AG08395 (cell line): ENCODE measurements around the gene IFNL3.
"Not testable (repeated sequence)": the region's sequence is repeated elsewhere in the genome, so short reads cannot be mapped to it uniquely, and the experiment has no call there.

Source experiments
- DNase-seq: peaks from one replicate; pipeline ENCODE4 v3.0.0; 2012; ENCODE audit warnings: mixed read lengths, low spot score

Gene IFNL3

DNA sequence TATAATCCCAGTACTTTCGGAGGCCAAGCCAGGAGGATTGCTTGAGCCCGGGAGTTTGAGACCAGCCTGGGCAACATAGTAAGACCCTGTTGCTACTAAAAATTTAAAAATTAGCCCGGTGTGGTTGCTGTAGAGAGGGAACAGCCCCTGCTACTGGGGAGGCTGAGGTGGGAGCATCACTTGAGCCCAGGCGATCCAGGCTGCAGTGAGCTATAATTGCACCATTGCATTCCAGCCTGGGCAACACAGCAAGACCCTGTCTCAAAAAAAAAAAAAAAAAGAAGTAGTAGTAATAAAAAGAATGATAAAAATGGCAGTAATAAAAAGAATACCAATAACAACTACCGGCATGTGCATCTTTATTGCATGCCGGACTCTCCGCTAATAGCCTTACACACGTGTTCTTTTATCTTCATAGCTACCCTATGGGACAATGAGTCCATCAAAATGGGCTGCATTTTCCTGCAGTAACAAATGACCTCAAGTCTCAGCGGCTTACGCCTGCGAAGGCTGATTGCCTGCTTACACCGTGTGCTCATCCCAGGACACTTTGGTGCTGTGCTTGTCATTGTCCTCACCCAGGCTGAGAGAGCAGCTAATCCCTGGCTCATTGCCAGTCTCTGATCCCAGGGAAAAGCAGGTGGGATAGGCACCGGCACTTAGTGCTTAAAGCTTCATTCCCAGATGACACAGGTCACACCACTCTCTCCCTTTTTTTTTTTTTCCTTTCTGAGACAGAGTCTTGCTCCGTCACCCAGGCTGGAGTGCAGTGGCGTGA is 26.4 kb downstream of the IFNL3 start:
- no peak for DNase-seq

DNA sequence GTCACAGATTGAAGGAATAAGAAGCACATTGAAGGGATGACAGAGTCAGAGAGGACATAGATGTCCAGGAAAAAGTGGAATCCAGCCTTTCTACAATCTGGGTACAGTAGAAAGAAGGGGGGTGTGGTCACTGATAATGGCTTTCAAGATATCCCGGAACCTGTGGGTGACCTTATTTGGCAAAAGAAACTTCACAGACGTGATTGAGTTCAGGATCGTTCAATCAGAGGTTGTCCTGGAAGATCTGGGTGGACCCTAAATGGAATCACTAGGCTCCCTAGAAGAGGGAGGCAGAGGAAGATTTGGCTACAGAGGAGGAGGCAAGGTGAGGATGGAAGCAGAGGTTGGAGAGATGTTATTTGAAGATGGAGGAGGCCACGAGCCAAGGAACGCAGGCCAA is 27.7 kb downstream of the IFNL3 start:
- no peak for DNase-seq

DNA sequence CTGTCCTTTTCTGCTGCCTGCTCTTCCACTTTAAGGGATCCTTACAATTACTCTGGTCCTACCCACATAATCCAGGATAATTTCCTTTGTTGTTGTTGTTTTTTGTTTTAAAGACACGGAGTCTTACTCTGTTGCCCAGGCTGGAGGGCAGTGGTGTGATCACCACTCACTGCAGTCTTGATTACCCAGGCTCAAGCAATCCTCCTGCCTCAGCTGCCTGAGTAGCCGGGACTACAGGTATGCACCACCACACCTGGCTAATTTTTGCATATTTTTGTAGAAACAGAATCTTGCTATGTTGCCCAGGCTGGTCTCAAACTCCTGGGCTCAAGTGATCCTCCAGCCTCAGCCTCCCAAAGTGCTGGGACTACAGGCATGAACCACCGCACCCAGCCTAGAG is 29.5 kb downstream of the IFNL3 start:
- DNase-seq, result not testable (repeated sequence)

DNA sequence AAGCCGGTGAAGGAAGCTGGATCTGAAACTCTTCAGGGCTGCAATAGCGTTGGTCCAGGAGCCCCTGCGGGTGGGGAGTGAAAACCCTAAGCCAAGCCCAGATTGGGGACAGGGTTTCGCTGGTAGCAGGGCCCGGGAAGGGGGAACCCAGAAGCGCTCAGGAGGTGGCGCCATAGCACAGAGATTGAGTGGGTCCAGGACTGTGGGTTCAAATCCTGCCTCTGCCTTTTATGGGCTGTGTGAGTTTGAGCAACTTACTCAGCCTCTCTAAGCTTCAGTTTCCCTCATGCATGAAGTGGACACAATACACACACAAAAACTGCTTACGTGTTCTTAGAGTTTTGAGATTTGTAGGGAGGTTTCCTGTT is 32.4 kb downstream of the IFNL3 start:
- DNase-seq, result no peak

DNA sequence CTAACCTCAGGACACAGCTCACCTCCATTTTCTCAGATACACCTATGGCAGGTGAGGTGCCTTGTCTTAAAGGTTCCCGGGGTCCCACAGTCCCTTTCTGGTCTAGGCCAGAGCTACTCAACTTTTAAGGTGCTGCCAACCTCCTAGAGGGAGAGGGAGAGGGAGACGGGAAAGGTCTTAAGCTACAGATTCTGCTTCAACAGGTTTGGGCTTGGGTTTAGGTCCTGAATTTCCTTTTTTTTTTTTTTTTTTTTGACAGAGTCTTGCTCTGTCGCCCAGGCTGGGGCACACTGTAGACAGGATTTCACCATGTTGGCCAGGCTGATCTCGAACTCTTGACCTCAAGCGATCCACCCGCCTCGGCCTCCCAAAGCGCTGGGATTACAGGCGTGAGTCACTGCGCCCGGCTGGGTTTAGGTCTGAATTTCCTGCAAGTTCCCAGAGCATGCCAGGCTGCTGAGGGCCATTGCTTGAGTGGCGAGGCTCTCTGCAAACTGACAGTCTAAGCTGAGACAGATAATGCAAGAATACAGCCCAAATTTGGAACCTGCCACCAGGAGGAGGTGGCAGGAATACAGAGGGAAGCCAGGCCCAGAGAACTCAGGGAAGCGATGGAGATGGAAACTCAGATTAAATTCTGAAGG is 33.0 kb downstream of the IFNL3 start:
- DNase-seq, result no peak

DNA sequence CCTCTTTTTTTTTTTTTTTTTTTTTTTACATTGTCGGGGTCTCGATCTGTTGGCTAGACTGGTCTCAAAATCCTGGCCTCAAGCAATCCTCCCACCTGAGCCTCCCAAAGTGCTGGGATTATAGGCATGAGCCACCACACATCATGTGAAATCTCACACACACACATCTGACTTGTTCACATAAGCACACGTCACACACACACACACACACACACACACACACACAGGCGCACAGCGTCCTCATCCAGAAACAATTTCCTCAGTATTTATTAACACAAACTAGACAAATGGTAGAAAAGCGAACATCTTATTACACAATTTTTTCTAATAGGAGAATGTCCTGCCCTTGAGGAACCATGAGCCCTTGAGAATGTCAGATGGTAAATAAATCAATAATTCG is 35.6 kb downstream of the IFNL3 start:
- no peak for DNase-seq

DNA sequence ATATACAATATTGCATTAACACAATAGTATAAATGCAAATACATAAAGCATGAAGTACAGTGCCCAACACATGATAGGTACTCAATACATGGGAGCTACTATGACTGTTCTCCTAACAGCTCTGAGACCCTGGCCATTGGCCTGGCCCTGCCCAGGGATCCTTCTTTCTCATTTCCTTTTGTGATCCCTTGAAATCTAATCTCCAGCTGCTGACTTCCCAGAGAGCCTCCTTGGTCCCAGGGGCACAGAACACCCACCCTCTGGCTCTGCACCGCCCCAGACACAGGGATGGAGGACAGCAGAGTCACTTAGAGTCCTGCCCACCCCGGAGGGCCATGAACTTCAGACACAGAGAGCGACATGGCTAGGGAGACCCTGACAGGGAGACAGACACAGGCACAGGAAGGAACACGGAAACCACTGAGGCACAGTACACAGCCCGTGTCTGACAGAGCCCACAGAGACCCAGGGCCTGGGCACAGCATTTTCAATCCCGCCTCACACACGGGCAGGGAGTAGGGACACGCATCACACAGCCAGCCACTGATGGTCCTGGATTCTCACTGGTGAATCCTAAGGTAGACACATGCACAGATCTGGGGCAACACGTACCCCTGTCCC is 36.5 kb downstream of the IFNL3 start:
- no peak for DNase-seq

DNA sequence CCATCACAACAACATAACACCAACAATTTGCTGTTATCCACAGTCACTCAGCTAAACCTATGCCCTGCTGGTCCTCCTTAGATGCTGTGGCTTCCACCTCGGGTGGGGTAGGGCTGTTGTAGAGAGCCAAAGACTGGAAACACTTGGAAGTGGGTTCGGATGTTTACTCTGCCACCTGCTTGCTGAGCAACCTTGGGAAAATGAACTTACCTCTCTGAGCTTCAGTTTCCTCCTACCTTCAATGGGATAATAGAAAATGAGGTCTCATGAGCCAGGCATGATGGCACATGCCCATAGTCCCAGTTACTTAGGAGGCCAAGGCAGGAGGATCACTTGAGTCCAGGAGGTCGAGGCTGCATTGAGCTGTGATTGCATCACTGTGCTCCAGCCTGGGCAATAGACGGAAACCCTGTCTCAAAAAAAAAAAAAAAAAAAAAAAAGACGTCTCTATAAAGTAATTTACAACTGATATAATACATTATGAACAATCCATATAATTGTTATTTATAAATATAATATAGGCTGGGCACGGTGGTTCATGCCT is 37.4 kb downstream of the IFNL3 start:
- no peak for DNase-seq

DNA sequence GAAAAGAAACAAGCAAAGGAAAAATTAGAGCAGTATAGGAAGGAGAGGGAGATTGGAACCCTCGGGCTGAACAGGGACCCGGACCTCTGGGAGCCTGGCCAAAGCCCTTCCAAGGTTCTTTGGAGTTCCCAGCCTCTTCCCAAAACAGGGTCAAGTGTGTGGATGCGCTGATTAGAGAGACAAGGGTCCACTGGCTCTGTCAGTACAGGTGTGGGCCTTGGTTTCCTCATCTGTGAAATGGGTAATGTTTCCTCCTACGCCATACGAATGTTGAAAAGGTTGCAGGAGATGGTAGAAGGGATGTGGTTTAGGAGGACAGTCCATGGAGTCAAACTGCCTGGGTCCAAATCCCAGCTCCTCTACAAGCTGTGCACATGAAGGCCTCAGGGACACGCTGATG is 38.7 kb downstream of the IFNL3 start:
- DNase-seq, result no peak

DNA sequence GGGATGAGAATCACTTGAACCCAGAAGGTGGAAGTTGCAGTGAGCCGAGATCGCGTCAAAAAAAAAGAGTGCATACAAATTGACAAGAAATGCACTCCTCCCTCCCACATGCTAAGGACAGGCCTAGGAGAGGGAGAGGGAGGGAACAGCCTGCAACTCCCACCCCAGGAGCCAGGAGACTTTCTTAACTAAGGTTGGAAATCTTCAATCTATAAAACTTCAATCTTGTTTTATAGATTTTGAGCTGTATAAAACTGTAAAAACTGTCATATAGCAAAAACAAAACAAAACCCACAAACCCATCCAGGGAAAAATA is 39.4 kb downstream of the IFNL3 start:
- DNase-seq, result no peak

DNA sequence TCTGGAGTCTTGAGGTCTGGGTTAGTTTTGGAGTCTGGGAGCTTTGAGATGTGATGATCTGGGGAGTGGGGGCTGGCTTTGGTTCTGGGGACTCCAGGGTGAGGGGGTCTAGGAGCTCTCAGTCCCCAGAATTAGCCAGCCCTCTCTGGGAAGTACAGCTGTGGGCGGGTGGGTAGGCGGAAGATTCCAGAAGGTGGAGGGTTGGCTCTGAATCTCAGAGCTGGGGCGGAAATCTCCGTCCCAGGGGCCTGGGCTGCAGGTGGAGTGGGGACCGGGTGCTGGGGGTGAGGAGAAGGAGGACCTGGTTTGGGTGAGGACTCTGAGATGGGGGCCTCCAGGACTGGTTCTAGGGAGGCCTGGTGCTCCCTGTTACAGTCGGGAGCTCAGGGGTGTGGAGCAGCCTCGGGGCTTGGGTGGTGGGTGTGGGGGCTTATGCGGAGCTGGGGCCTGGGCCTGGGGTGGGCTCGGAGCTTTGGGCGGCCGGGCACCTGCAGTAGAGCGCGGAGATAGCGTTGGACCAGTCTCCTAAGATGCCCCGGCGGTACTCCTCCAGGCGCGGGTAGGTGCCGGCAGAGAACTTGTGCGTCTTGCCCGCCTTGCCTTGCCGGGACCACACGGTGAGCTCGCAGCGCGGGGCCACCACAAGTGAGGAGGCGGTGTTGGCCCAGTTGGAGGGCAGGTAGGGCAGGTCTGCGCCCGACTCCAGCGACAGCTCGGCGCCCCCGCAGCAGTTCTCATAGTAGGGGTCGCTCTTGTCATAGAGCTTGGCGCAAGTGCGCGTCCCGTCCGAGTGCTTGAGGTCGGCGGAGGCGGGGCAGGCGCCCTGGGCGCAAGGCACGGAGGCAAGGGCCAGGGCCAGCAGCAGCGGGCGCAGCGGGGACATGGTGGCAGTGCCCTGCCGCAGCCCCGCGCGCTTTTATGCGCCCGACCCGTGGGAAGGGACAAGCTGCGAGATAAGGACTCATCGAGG is 41.1 kb downstream of the IFNL3 start, which contains the start of gene SYCN:
TSS of gene SYCN (minus strand) at position 892 of the 970 bp plus-strand sequence. CDS start at position 883, 9 bp downstream.
- DNase-seq, result no peak

DNA sequence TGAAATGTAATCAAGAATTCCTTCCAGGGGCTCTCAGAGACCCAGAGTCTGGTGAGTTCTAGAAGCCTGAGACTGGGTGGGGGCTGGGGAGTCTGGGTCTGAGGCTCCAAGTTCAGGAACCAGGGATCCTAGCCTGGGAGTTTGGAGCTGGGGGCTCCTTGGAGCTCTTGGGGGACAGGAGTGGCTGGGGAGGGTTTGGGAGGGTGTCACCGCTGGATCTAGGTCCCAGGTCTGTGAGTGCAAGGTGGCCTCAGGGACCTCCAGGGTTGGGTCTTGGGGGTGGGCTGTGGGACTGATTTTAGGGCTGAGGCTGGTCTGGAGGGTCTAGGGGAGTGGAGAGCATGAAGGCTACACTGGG is 41.8 kb downstream of the IFNL3 start:
- no peak for DNase-seq

DNA sequence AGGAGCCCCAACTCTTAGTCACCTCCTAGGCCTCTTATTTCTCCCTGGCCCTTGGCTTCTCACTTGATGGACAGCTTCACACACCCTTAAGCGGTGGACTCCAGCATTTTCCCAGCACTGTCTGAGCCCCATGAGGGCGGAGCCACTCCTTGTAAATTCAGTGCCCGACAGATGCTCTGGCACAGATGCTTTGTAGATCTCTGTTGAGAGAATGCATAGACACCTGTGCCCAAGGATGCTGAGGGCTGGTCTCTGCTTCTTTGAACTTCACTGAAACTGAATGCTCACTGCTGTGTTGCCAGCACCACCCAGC is 44.0 kb downstream of the IFNL3 start:
- no peak for DNase-seq

DNA sequence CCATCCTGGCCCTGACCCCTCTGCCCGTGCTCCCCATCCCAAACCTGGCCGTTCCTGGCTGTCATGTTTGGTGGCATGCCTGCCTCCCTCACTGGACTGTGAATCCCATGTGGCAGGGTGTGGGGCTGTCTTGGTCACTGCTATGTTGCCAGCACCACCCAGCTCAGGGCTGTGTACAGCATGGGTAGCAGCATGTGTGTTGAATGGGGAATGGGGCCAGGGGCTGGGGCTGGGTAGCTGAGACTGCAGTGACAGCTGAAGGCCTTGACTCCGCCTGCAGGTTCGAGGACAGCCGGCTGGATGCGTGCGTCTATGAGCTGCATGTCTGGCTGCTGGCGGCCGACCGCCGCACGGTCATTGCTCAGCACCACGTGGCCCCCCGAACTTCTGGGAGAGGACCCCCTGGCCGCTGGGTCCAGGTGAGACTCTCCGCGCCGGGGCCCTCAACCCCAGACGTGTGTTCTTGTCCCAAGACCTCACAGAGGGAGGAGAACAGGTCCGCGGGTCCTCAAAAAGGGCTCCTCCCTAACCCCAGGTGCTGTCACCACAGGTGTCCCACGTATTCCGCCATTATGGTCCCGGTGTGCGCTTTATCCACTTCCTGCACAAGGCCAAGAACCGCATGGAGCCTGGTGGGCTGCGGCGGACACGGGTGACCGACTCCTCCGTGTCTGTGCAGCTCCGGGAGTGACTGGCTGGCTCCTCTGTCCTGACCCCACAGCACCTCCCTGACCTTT is 44.6 kb downstream of the IFNL3 start:
- DNase-seq, result no peak

DNA sequence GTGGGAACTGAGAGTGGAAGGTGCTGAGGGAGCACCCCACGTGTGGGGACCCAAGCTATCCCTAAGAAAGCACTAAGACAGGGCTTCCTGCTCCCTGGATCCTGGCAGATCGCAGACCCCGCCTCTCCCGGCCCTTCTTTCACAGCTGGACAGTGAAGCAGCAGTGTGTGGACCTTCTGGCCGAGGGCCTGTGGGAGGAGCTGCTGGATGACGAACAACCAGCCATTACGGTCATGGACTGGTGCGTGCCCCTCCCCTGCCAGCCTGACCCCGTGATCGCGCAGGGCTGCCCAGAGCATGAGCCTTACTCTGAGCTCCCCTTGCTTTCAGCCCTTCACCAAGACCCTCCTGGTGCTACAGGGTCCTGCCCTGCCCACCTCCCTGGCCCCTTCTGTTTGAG is 45.8 kb downstream of the IFNL3 start:
- DNase-seq, result peak; percentile 78

DNA sequence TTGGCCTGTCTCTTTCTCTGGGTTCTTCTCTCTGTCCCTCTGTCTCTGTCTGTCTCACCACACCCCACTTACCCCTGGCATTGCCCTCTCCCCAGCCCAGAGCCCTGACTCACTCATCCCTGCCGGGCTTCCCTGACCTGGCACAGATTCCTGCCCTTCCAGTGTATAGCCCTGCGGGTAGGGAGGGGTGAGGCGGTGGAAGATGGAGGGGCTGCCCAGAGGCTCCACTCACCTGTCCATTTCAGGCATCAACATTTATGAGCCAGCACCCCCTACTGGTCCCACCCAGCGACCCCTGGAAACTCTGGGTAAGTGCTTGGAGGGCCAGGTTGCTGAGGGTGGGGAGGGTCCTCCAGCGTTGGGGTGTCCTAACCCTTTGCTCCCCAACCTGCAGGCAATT is 47.0 kb downstream of the IFNL3 start:
- DNase-seq, result no peak

DNA sequence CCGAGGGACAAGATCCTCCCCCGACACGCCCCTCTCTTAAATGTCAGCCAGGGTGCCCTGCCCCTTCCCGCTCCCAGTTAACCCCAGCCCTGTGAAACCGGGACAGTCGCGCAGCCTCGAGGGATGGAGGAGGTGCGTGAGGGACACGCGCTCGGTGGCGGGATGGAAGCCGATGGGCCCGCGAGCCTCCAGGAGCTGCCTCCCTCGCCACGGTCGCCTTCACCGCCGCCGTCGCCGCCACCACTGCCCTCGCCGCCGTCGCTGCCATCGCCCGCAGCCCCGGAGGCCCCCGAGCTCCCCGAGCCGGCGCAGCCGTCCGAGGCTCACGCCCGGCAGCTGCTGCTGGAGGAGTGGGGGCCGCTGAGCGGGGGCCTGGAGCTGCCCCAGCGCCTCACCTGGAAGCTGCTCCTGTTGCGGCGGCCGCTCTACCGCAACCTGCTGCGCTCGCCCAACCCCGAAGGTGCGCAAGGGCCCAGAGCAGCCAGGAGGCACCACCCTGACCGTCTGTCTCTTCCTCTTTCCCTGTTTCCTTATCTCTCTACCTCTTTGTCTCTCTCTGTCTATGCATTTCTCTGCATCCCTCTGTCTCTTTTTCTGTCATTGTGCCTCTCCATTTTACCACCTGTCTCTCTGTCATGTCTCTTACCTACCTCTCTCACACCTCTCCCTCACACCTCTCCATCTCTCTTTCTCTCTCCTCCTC is 47.8 kb downstream of the IFNL3 start, which contains the start of gene NCCRP1:
TSS of gene NCCRP1 (plus strand) at position 105 of the 703 bp plus-strand sequence. CDS start at position 124, 19 bp downstream.
- no peak for DNase-seq

DNA sequence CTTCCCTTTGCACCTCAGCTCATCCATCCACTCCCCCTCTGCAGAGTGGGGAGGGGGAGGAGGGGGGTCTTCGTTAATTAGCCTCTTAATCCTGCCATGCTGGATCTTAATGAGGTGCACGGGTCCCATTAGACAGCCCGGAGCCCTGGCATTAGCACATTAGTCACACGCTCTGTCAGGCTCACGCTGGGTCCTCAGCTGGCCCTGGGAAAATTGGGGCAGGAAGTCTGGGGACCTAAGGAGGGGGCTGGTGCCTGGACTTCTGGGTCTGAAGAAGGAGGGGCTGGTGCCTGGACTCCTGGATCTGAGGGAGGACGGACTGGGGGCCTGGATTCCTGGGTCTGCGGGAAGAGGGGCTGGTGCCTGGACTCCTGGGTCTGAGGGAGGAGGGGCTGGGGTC is 48.5 kb downstream of the IFNL3 start:
- DNase-seq, result no peak

DNA sequence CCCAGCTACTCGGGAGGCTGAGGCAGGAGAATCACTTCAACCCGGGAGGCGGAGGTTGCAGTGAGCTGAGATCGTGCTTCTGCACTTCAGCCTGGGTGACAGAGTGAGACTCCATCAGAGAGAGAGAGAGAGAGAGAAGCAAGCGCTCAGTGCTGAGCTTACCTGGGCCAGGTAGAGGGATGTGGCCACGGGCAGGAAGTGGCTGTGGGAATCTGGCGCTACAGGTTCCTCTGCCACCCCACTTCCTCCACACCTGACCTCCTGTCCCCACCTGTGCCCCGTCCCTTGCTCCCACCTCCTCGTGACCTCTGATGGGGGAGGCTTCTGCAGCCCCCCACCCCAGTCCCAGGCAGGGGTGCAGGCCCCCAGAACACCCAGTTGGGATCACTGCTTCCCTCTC is 49.1 kb downstream of the IFNL3 start:
- no peak for DNase-seq

DNA sequence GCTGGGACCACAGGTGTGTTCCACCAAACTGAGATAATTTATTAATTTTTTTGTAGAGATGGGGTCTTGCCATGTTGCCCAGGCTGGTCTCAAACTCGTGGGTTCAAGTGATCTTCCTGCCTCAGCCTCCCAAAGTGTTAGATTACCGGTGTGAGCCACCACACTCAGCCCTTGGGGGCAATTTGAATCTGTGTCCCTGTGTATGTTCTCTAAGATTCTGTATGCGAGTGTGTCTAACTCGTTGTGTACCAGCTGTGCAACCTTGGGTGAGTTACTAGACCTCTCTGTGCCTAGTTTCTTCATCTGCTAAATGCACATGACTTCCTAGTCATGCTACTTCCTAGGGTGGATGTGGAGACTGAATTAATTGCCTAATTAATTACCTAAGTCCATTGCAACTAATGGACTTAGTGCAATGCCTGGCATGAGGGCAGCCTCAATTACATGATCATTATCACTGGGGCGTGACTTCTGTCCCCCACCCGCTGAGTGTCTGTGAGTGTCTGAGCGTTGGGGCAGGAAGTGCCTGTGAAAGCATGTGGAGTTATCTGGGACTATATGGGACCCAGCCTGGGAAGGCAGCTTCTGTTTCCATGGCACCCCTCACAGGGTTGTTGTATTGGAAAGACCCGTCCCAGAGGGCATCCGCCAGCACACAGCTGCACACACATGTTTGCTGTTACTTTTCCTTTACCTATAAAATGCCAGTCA is 49.8 kb downstream of the IFNL3 start:
- DNase-seq, result no peak
